ENCODE measurements around the gene TSPAN31.
"Not testable (repeated sequence)": the region's sequence is repeated elsewhere in the genome, so short reads cannot be mapped to it uniquely, and the experiment has no call there.

The TSPAN31 gene

GRCh38 chr12:57769594-57769993 lies 24.8 kb downstream of the TSPAN31 start:
- no peak for DNase-seq

DNA sequence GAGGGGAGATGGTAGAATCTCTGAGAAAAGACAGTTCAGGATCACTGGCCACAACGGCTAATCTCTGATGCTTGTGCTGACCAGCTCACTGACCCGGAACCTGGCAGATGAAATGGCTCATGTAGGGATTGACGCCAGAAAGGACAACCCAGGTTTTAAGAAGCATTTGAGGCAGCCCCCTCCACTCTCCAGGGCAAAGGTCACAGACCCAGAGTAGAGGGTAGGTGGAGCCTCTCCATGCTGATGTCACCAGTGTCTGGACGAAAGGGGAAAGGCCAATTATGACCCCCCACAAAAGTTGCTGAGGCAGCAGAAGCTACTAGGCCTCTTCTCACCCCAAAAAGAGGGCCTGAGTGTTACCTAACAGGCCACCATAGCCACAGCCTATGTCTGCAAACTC lies 25.9 kb downstream of the TSPAN31 start:
- no peak for DNase-seq

- DNase-seq, result no peak
Measured at GRCh38 chr12:57771236-57771872, 26.5 kb downstream of the TSPAN31 start.

GRCh38 chr12:57771873-57772428 lies 27.1 kb downstream of the TSPAN31 start, which contains the start of gene METTL1:
Gene METTL1 (minus strand): TSS chr12:57772105. CDS start chr12:57772083, 22 bp downstream.
- DNase-seq, result no peak

- DNase-seq, result no peak
Measured at GRCh38 chr12:57772429-57773322, 27.8 kb downstream of the TSPAN31 start, which contains the start of gene EEF1AKMT3. Gene EEF1AKMT3 (plus strand): TSS chr12:57772614. CDS start chr12:57772725, 111 bp downstream.

DNA sequence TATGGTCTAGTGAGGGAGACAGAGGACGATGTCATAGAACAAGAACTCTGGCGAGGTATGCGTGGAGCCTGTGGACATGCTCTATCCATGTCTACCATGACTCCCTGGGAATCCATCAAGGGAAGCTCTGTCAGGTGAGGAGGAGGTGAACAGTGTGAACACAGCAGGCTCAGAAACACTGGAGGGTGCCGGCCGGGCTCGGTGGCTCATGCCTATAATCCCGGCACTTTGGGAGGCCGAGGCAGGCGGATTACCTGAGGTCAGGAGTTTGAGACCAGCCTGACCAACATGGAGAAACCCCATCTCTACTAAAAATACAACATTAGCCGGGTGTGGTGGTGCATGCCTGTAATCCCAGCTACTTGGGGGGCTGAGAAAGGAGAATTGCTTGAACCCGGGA lies 29.8 kb downstream of the TSPAN31 start:
- DNase-seq, result not testable (repeated sequence)

DNA sequence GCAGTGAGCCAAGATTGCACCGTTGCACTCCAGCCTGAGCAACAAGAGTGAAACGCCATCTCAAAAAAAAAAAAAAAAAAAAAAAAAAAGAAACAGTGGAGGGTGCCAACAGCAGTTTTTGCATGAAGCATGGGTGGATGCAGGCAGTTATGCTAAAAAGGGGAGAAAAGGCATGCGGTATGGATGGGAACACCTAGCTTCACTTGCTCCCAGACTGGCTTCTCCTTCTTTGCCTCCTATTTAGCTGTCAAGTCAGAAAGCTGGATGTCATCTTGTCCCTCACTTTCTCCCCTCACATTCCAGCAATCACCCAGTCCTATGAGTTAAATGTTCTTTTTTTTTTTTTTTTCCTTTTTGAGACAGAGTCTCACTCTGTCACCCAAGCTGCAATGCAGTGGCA lies 30.2 kb downstream of the TSPAN31 start:
- DNase-seq, result no peak

- no peak for DNase-seq
Measured at GRCh38 chr12:57775563-57776246, 30.9 kb downstream of the TSPAN31 start.

- DNase-seq, result no peak
Measured at GRCh38 chr12:57776247-57776587, 31.4 kb downstream of the TSPAN31 start.

DNA sequence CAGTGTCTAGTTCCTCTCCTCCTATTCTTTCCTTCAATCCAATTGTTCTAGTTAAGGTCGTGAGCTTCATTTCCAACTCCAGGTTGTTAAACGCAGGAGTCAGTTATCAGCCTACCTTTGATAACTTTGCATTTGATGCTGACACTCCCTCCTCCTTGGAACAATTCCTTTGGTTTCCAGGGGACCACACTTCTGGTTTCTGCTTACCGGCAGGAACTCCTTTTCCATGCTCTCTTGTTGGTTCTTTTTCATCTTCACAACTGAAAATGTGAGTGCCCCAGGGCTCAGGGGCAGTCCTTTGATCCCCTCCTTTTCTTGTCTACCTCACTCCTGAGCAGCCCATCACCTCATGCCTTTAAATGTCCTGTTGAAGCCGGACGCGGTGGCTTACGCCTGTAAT lies 32.5 kb downstream of the TSPAN31 start:
- no peak for DNase-seq

DNA sequence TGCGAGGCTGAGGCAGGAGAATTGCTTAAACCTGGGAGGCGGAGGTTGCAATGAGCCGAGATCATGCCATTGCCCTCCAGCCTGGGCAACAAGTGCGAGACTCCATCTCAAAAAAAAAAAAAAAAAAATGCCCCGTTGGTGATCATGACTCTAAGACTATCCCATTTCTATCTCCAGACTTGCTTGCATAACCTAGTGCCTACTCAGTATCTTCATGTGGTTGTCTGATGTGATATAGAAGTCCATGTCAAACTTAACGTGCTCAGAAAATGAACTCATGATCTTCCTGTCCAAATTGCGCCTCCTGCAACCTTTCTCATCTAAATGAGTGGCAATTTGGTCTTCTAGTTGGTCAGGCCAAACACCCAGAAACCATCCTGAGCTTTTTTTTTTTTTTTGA lies 33.1 kb downstream of the TSPAN31 start:
- DNase-seq, result no peak

- no peak for DNase-seq
Measured at GRCh38 chr12:57779736-57780135, 34.9 kb downstream of the TSPAN31 start.

- no peak for DNase-seq
Measured at GRCh38 chr12:57780284-57780897, 35.6 kb downstream of the TSPAN31 start.

DNA sequence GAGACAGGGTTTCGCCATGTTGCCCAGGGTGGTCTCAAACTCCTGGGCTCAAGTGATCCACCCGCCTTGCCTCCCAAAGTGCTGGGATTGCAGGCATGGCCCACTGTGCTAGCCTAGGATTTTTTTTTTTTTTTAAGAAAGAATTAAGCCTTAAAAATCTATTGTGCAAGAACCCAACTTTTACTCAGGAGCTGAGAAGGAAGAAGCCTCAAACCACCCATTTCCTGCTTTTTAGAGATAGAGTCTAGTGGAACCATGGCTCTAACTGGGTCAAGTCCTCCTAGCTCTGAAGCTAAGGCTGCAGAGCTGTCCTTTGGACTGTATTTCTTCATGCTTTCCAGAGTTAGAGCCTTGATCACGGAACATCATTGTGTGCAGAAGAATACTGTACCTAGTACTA lies 36.4 kb downstream of the TSPAN31 start:
- DNase-seq, result no peak

GRCh38 chr12:57781801-57782200 lies 37.0 kb downstream of the TSPAN31 start:
- no peak for DNase-seq

DNA sequence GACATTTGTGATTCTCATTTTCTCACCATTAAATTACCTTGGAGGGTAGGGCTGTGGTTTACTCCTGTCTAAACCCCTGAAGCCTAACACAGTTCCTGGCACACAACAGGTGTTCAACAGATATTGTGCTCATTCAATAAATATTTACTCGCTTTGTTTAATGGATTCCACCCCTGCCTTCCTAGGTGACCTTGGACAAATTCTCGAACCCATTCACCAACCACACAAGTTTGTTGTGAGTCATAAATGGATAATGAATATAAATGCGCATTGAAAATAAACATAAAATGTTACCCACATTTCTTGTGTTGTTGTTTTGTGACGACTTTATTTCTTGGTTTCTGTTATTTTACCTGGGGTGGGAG lies 37.4 kb downstream of the TSPAN31 start:
- no peak for DNase-seq

DNA sequence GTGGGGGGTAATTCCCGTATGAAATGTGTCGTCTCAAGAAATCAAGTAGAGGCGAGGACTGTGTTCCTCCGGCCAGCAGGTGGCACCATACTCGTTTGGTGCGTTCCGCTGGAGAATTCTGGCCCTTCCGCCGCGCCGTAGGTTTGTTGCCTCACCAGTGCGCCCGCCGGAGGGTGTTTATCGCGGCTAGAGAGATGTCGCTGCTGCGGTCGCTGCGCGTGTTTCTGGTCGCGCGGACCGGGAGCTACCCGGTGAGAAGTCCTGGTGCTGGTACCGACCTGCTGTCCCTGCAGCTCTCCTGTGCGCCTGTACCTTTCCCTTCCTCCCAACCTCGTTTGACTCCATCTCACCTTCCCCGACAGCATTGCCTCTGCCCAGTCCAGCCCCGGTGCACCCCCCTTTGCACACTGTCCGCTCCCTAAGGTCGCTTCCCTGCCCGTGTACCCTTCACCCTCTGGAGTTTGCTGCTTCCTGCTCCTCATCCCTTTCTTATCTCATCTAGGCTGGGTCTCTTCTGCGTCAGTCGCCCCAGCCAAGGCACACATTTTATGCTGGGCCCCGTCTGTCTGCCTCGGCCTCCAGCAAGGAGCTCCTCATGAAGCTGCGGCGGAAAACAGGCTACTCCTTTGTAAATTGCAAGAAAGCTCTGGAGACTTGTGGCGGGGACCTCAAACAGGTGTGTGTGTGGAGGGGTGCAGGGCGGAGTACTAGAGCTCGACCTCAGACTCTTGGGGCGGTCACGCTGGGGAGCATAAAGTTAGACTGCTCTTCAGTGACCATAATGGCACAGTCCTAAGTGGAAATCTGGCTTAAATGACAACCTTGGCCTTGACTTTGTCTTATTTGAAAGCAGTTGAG lies 38.0 kb downstream of the TSPAN31 start, which contains the start of gene TSFM:
TSFM (plus strand) TSS at position 180 of the 858 bp plus-strand sequence; CDS start at position 195, 15 bp downstream.
- peak; percentile 71 for DNase-seq

DNA sequence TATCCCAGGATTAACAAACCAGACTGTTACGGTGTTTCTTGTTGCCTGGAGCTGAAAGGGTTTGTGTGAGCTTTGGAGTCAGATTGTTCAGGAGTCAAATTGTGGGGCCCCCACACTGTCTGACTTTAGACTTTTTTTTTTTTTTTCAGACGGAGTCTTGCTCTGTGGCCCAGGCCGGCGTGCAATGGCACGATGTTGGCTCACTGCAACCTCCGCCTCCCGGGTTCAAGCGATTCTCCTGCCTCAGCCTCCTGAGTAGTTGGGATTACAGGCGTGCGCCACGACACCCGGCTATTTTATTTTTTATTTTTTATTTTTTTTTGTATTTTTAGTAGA lies 38.6 kb downstream of the TSPAN31 start:
- no peak for DNase-seq

GRCh38 chr12:57783861-57784260 lies 39.0 kb downstream of the TSPAN31 start:
- no peak for DNase-seq

GRCh38 chr12:57793920-57794319 lies 49.1 kb downstream of the TSPAN31 start:
- no peak for DNase-seq

DNA sequence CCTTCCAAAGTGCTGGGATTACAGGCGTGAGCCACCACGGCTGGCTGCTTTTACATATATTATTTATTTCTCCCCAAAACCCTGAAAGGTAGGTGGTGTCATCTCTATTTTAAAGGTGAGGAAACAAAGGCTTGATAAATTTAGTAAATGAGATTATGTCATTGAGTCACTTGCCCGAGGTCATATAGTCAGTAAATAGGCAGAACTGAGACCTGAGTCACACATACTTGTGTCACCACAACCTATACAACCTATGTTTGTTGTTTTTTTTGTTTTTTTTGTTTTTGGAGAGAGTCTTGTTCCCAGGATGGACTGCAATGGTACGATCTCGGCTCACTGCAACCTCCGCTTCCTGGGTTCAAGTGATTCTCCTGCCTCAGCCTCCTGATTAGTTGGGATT lies 50.5 kb downstream of the TSPAN31 start:
- DNase-seq, result no peak

- DNase-seq, result no peak
Measured at GRCh38 chr12:57796996-57797395, 52.2 kb downstream of the TSPAN31 start.
